HepG2 (cell line): Measurements from ENCODE around the gene MIOS. TPM values are rescaled to one million over a fixed set of nuclear protein-coding genes. Genes with fewer than 3 reads are reported as not detected.
A peak's percentile ranks its signal among the peaks of the same experiment; 100 is the strongest.

Experiments
- ESRRA ChIP-seq: sonication (generic); formaldehyde crosslinking; IDR thresholded peaks from 2 replicates; pipeline ENCODE4 v1.5.1; 2020; ENCODE audit warnings: mild to moderate bottlenecking, low read depth, missing genetic modification reagents
- HHEX ChIP-seq: IDR thresholded peaks from 2 replicates; pipeline ENCODE4 v1.6.1; 2016; ENCODE audit warnings: control low read depth
- HNRNPLL ChIP-seq: fragments of 200-400 bp; formaldehyde crosslinking; IDR thresholded peaks from 2 replicates; pipeline ENCODE4 v1.6.1; 2017; ENCODE audit warnings: mild to moderate bottlenecking, low read depth, low read length; ENCODE audit not compliant: poor library complexity, severe bottlenecking
- HOXA9 ChIP-seq: sonication (generic); formaldehyde crosslinking; IDR thresholded peaks from 2 replicates; pipeline ENCODE4 v1.8.1; 2022; ENCODE audit warnings: missing genetic modification reagents, mild to moderate bottlenecking, moderate library complexity, borderline replicate concordance
- KMT2B ChIP-seq: IDR thresholded peaks from 2 replicates; pipeline ENCODE4 v1.6.1; 2016; ENCODE audit warnings: missing genetic modification reagents, missing compliant biosample characterization
- MAF1 ChIP-seq: sonication (generic); formaldehyde crosslinking; IDR thresholded peaks from 2 replicates; pipeline ENCODE4 v1.5.0; 2020; ENCODE audit warnings: missing genetic modification reagents, borderline replicate concordance
- MATR3 ChIP-seq: sonication (generic); formaldehyde crosslinking; IDR thresholded peaks from 2 replicates; pipeline ENCODE4 v1.4.0; 2020; ENCODE audit warnings: missing genetic modification reagents
- NFYC ChIP-seq: IDR thresholded peaks from 2 replicates; pipeline ENCODE4 v1.6.1; 2016; ENCODE audit warnings: missing genetic modification reagents, missing compliant biosample characterization
- NR2F1 ChIP-seq, 2 experiments: fragments of 450-650 bp in 1 of 2; formaldehyde crosslinking in 1 of 2; IDR thresholded peaks; 2 replicates each; pipeline versions ENCODE4 v1.5.0 to v1.6.1; 2016 to 2020; ENCODE audit warnings: mild to moderate bottlenecking in 1 of 2, missing compliant biosample characterization in 1 of 2, missing genetic modification reagents in 1 of 2, moderate library complexity in 1 of 2
- PAX8 ChIP-seq: sonication (generic); formaldehyde crosslinking; IDR thresholded peaks from 2 replicates; pipeline ENCODE4 v1.8.0; 2022; ENCODE audit warnings: mild to moderate bottlenecking, missing genetic modification reagents, borderline replicate concordance
- PBX2 ChIP-seq: IDR thresholded peaks from 2 replicates; pipeline ENCODE4 v1.6.1; 2016; ENCODE audit warnings: control low read depth
- SALL2 ChIP-seq: sonication (generic); formaldehyde crosslinking; IDR thresholded peaks from 2 replicates; pipeline ENCODE4 v1.8.1; 2023; ENCODE audit warnings: mild to moderate bottlenecking, missing genetic modification reagents, inconsistent platforms
- SYNCRIP ChIP-seq: fragments of 200-400 bp; formaldehyde crosslinking; IDR thresholded peaks from 2 replicates; pipeline ENCODE4 v1.6.1; 2018; ENCODE audit warnings: mild to moderate bottlenecking, low read depth, low read length; ENCODE audit not compliant: insufficient read depth
- TEAD2 ChIP-seq: sonication (generic); formaldehyde crosslinking; IDR thresholded peaks from 2 replicates; pipeline ENCODE4 v1.9.0; 2021; ENCODE audit warnings: missing genetic modification reagents
- TFAP4 ChIP-seq: sonication (generic); IDR thresholded peaks from 2 replicates; pipeline ENCODE4 v1.6.1; 2016; ENCODE audit warnings: low read depth, borderline replicate concordance
- ZC3H4 ChIP-seq: sonication (generic); formaldehyde crosslinking; IDR thresholded peaks from 2 replicates; pipeline ENCODE4 v1.4.0; 2020; ENCODE audit warnings: missing genetic modification reagents, borderline replicate concordance
- ZFP90 ChIP-seq: sonication (generic); formaldehyde crosslinking; IDR thresholded peaks from 2 replicates; pipeline ENCODE4 v1.8.0; 2022; ENCODE audit warnings: missing genetic modification reagents, mild to moderate bottlenecking, inconsistent platforms, borderline replicate concordance
- ZFX ChIP-seq: sonication (generic); formaldehyde crosslinking; IDR thresholded peaks from 2 replicates; pipeline ENCODE4 v1.4.0; 2020; ENCODE audit warnings: mild to moderate bottlenecking, low read depth, missing genetic modification reagents, moderate library complexity
- ZNF205 ChIP-seq: IDR thresholded peaks from 2 replicates; pipeline ENCODE4 v1.6.1; 2018; ENCODE audit warnings: missing biosample characterization, missing genetic modification reagents
- ZNF589 ChIP-seq: sonication (generic); formaldehyde crosslinking; conservative IDR thresholded peaks from 2 replicates; pipeline ENCODE4 v1.8.0; 2022; ENCODE audit warnings: mild to moderate bottlenecking, moderate library complexity, missing genetic modification reagents
- ZNF639 ChIP-seq: conservative IDR thresholded peaks from 2 replicates; pipeline ENCODE4 v1.6.1; 2018; ENCODE audit warnings: missing genetic modification reagents
- ZNF788 ChIP-seq: sonication (generic); formaldehyde crosslinking; IDR thresholded peaks from 2 replicates; pipeline ENCODE4 v1.5.0; 2020; ENCODE audit warnings: mild to moderate bottlenecking, missing genetic modification reagents, borderline replicate concordance
- ZNF850 ChIP-seq: sonication (generic); formaldehyde crosslinking; conservative IDR thresholded peaks from 2 replicates; pipeline ENCODE4 v1.9.0; 2021; ENCODE audit warnings: mild to moderate bottlenecking, missing genetic modification reagents
- ZUFSP ChIP-seq: sonication (generic); formaldehyde crosslinking; IDR thresholded peaks from 2 replicates; pipeline ENCODE4 v1.9.0; 2021; ENCODE audit warnings: missing genetic modification reagents, mild to moderate bottlenecking, borderline replicate concordance
- polyA plus RNA-seq, 8 experiments: library from polyadenylated mRNA; depleted of rRNA in 3 of 8; stranded (reverse) in 7 of 8; unstranded in 1 of 8; fragments of >200 nt; fragmentation: Illumina TruSeq in 4 of 8; extraction: Trizol in 4 of 8; gene quantifications; 2 replicates each; pipeline versions ENCODE4 v1.2.1 to v1.2.3, GENCODE V29; 2011 to 2016; ENCODE audit warnings: low read depth in 4 of 8, missing spikeins in 1 of 8, mixed read lengths in 1 of 8; ENCODE audit not compliant: insufficient read depth in 1 of 8
- total RNA-seq, 5 experiments: library from RNA; depleted of rRNA; stranded (reverse); fragments of >200 nt; fragmentation: Illumina TruSeq; extraction: Trizol; gene quantifications; 2 replicates each; pipeline ENCODE4 v1.2.3, GENCODE V29; 2016; ENCODE audit warnings: low read depth in 1 of 5

The MIOS gene
- total and polyA plus RNA-seq, 2 of the 13 experiments (the other 11 are each of a cell fraction or from before 2014, with no cell fraction given): 15.2 to 33.5 TPM

GRCh38 chr7:7566651-7567611 is at the start of gene MIOS (continued):
- TF ChIP-seq HNRNPLL (peak; percentile 75), SALL2 (CRISPR knock-in tag) (no peak; the same call in 1 of the 2 replicates), ZNF788 (CRISPR knock-in tag) (no peak), ZUFSP (no peak), TFAP4 (no peak), PBX2 (CRISPR knock-in tag) (no peak), HOXA9 (CRISPR knock-in tag) (no peak), TEAD2 (CRISPR knock-in tag) (no peak), HHEX (no peak), ZNF589 (no peak), NR2F1 (CRISPR knock-in tag; IDR thresholded peaks at IDR 0.05) (no peak), ZC3H4 (CRISPR knock-in tag) (no peak), PAX8 (CRISPR knock-in tag) (no peak), KMT2B (peak; percentile 52; the same call in 1 of the 2 replicates), ZFP90 (CRISPR knock-in tag) (no peak; the same call in 1 of the 2 replicates), ZNF639 (CRISPR knock-in tag) (peak; percentile 38; the same call in 1 of the 2 replicates), SYNCRIP (no peak), ESRRA (CRISPR knock-in tag) (no peak), NFYC (CRISPR knock-in tag) (no peak), ZNF850 (CRISPR knock-in tag) (no peak), MAF1 (CRISPR knock-in tag) (no peak), ZNF205 (CRISPR knock-in tag) (no peak), MATR3 (CRISPR knock-in tag) (no peak), ZFX (CRISPR knock-in tag) (peak; percentile 89)
